Measurements from ENCODE around the gene APBA1.
"Not testable (repeated sequence)": the region's sequence is repeated elsewhere in the genome, so short reads cannot be mapped to it uniquely, and the experiment has no call there.

The APBA1 gene

DNA sequence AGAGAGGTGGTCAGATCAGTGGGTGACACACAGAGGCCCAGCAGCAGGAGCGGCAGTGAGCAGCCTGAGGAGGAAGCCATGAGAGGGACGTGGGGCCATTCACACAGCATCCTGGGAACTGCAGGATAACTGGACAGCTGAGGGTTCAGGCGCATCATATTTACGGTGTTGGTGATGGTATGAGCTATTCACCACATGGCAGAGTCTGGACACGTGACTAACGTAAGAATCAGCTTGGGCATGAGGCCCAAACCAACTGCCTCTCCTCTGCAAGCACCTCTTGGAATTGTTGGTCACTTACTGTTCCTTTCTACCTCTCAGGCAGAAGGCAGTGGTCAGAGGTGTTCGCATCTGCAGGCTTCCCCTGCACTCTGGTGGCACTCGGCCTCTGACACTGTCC lies 206.0 kb downstream of the APBA1 start:
- no peak for DNase-seq

DNA sequence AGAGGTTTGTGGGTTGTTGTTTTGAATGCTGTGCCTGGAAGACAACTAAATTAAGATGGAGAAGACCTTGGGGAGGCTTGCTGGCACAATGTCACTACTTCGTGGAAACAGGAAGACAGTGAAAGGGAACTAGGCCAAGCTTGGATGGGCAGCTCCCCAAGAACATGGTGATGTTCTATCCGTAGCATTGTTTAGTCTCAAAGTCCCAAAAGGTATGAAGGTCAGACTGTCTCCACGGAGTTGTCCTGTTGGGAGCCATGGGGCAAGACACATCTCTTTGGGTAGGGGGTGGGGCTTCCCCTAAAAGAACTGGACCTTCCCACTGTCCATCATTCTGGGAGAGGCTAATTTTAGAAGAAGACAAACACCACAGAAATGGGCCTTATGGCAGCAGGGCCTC lies 206.7 kb downstream of the APBA1 start:
- DNase-seq = no peak

DNA sequence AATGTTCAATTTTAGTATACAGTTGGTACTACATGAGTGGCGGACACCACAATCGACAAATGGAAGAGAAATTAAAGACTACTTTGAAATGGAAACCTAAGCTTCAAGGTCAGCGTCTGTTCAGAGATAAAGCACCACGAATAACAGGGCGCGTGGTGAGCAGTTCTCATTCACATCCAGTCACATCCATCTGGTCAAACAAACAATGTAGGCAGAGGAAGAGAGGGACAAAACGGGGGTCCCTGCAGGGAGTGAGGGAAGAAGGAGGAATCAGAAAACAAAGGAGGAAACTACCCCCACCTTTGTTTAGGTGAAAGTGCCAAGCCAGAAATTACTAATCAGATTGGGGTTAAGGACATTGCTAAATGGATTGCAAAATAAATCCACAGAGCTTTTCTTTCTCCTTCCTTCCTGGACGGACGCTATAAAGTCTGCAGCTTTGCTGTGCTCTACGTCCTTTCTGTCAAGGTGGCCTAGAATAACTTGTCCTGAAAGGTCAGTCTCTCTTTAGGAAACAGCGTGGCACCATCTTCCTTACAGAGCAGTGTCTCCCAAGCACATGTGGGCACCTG lies 208.6 kb downstream of the APBA1 start:
- DNase-seq = no peak

DNA sequence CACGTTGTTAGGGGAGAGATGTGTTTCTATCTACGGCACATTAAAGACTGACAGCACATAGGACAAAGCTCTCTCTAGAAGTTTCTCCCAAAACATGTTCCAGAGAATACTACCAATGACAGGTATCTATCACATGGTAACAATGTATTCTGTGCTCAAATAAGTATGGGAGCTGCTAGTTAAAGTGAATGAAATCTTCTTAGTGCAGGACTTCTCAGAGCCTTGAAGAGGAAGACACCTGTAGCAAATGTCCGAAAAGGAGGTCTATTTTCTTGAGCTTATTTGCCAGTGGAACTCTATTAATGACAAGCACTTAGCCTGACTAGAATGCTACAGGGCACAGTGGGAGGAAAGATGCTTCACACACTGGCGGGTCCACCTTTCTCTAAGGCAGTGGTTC lies 209.8 kb downstream of the APBA1 start:
- DNase-seq = no peak

DNA sequence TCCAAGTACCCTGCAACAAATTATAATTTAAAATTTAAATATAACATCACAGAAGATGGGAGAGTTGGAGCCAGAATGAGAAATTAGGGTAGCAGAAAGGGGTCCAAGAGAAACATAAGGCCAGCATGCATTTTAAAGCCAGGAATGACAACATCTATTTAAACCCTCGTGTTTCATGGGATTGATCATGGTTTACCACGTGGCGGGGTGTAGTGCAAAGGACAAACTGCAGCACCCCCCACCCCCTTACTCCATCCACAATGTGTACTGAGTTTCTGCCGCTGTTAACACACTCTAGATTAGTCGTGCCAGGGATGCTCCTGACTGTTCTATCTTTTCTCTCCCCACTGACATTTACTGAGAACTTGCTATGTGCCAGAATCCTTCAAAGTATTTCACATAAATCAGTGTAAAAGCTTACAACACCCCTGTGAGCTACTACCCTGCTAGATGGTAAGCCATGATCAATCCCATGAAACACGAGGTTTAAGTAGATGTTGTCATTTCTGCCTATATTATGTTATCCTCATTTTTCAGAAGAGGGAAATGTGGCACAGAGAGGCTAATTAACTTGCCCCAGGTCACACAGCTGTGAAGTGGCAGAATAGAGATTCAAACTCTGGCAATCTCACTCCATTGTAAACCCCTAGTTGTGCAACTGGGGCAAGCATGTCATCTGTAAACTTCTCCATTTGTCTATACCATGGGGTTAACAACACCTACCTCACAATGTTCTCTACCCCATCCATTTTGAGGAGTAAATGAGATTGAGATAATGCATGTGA lies 210.9 kb downstream of the APBA1 start:
- no peak for DNase-seq

DNA sequence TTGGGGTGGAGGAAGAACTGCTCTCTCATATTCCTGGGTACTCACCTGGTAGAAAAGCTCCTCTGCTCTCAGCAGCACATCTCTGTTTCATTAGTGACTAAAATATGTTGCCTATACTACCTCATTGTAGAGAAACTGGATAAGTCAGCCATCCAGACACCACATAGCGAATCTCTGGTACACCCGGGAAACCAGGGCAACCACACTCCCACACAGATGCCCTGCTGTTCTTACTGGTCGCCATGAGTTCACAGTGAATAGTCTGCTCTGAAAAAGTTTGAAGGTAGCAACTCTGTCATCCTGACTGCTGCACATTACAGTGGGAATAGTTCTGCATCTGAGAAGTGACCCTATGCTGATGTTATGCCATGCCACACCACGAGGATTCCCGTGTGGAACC lies 212.2 kb downstream of the APBA1 start:
- DNase-seq = no peak

DNA sequence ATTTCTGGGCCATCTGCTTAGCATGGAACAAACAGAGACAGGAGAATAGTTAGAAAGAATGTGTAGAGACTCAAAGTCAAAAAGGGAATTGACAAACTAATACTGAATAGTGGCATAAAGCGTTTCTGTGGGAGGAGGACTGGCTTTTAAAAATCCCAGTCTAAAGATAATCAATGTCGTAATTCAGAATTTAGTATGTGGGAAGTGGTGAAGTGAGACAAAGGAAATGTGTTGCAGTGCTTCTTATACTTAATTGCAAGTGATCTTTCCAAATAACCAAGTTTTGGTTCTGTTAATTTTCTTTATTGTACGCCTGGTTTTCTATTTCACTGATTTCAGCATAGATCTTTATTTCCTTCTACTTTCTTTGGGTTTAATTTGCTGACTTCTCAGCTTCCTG lies 214.0 kb downstream of the APBA1 start:
- no peak for DNase-seq

DNA sequence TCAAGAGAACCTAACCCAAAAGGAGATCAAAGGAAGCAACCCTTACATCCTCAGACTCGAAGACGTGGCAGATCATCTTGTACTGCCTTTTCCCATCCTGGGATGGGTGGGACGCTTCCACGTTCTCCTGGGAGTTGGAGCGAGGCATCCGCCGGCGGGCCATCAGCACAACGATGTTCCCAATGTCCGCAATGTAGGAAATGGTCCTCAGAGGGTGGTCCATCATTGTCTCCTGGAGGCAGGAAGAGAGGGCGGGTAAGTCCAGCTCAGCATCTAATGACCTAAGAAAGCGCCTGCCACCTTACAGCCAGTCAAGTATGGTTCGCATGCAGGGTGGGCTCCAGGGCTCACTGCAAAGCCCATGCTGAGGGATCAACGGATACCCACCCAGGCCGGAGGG lies 216.0 kb downstream of the APBA1 start:
- DNase-seq = no peak

DNA sequence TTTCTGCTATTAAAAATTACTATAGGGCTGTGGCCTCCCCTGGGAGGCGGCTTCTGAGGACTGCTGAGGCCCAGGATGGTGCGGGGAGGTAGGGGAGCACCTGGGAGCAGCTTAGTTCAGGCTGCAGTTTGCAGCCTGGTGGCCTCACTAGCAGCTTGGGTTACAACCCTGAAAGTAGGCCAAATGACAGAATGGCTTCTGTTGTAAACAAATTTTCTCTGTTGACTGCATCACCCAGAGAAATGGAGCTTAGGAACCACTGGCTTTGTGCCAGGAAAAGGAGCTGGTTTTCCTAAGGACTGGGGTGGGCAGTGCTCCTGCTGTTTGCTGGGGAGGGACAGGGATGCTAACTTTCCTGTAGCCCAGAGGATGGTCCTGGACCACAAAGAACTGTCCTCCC lies 216.9 kb downstream of the APBA1 start:
- DNase-seq = no peak

DNA sequence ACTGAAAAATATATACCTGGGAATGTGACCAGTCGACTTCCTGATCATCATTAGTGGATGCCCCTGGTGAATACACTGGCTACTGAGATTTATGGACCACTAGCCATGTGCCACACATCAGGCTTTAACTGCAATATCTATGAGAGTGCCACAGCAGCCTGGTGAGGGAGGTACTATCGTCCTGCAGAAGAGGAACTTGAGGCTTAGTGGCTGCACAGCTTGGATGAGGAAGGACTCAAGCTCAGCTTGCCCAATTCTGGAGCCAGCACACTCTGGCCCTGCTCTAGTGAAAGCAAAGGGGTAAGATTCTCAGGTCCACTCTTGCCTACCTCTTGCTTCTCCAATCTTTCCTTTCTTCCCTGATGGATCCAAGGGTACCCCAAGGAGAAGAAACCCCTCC lies 217.8 kb downstream of the APBA1 start:
- DNase-seq = no peak

DNA sequence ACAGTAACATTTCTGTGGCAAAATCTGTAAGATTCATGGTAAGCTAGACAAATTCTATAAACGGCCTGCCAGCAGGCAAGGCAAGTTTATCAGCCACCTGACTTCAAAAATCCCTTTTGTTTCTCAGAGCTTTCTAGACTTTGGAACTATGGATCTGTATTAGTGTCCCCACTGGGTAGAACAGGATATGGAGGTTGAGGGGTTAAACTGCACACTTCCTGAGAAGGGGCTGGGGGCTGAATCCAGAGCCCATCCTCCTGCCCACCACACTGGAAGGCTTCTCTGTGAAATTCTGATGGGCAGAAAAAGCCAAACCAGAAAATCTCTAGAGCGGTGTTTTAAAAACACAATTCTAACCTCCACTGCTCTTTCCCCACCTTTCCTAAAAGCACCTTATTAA lies 218.4 kb downstream of the APBA1 start:
- no peak for DNase-seq

DNA sequence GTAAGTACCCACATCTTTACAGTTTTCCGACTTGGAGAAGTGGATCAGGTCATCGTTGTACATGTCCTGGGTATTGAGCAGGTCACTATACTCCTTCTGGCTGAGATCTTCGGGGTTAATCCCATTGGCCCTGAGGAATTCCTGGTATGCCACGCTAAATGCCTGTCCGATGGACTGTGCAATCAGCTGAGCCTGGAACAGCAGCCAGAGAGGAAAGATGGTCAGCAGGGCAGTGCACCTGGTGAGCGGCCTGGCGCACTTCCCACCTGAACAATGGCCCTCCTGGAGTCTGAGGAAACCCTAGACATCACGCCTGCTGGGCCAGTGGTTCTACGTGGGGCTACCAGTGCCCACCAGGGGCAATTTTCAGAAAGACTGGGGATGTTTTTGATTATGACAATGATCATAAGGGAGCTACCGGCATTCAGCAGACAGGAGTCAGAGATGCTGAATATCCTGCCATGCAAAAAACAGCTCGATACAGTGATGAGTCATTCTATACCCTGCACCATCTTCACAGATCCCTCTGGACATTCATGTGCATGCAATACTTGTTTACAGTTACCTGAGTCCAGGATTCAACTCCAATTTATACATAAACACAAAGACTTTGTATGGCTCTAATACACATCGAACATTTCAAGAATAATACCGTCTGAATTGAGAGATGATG lies 219.9 kb downstream of the APBA1 start:
- DNase-seq = no peak

DNA sequence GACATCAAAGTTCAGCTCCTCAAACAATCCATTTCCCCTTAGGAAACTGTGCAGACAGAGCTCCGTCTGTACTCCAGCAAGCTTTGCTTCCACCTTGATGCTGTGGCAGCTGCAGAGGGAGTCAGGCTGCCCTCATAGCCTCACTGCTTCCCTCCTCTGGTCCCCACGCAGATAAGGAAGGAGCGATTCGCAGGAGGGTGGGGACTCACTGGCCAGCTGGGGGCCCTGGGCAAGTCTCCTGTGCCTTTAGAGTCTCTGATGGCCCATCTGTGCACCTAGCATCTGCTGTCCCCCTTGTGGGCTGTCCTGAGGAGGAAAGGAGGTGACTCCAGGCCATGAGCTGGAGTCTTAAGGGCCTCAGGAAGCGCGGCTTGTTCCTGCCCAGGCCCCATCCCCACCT lies 225.7 kb downstream of the APBA1 start:
- no peak for DNase-seq

DNA sequence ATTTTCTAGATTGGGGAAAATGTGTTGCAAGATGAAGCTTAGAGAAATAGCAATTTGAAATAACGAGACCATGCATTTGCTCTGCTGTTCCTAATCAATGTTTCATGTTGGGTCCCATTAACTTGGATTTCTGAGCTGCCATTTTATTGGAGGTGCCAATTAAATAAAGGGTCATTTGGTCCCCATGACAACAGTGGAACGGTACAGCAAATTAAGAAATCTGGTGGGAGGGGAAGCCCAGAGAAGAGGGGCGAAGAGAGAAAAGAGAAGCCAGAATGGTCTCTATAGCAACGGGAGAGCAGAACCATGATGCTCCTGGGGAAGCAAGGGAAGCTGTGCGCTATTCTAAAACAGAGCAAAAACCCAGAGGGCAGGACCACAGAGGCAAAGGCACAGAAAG lies 226.9 kb downstream of the APBA1 start:
- DNase-seq = no peak

DNA sequence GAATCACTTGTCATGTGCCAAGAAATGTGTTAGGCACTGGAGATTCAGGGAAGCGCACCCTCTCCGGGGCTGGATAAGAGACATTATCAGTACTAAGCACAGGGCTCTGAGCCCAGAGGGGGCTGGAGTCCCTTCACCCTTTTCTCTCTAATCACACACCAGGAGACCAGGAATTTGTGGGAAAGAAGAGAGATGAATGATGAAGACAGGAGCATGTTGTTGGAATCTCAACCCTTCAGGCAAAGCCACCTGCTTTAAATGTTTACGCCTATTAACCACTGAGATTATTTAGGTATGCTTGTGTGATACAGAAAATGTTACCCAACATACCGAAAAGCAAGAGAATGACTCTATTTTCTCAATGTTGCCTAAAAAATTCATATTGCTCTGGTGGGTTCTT lies 227.4 kb downstream of the APBA1 start:
- DNase-seq = no peak

DNA sequence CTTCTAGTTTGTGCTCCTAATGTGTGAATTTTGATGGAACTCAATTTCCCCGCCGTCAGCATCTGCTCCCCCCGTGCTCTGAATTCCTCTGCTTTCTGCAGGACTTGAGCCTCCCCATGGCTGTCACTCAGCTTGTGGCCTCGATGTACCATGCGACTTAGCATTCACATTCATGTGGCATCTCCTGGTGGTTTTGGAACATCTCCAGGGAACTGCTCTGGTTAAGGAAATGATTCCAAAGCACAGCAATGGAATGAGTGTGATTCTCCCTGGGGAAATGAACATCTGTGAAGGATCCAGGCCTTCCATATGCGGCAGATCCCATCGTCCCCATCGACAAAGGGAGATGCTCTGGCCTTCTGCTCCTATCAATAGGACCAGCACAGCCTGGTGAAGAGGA lies 228.2 kb downstream of the APBA1 start:
- no peak for DNase-seq

DNA sequence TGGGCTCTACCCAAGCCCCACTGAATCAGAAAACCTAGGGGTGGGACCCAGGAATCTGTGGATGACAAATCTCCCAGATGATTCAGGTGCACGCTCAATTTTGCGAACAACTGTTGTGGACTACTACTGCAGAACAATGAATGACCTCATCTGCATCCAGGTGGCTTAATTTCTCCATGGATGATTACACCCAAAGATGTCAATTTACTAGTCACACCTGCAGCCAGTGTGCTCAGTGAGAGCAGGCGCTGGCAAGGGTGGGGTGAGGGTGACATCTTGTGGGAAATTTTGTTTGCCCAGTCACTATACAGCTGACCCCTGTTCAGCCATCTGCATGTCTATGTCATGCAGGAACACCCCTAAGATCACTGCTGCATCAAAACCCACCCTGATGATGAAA lies 229.0 kb downstream of the APBA1 start:
- DNase-seq = no peak

DNA sequence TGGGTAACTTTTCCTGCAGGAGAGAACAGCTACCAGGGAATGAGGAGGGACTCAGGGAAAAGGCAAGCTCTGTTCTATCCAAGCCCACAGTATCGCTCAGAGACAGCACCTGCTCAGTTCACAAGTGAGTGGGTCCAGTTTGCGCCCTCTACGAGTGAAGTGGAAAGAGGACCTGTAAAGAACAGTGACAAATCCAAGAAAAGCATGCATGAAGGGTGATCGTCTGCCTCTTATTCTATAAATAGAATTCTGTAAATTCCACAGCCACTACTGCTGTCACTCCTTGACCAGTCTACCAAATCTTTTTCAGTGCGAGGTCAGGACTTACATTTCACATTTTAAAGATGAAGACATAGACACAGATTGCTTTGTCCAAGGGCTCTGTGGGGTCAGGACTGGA lies 229.7 kb downstream of the APBA1 start:
- no peak for DNase-seq

DNA sequence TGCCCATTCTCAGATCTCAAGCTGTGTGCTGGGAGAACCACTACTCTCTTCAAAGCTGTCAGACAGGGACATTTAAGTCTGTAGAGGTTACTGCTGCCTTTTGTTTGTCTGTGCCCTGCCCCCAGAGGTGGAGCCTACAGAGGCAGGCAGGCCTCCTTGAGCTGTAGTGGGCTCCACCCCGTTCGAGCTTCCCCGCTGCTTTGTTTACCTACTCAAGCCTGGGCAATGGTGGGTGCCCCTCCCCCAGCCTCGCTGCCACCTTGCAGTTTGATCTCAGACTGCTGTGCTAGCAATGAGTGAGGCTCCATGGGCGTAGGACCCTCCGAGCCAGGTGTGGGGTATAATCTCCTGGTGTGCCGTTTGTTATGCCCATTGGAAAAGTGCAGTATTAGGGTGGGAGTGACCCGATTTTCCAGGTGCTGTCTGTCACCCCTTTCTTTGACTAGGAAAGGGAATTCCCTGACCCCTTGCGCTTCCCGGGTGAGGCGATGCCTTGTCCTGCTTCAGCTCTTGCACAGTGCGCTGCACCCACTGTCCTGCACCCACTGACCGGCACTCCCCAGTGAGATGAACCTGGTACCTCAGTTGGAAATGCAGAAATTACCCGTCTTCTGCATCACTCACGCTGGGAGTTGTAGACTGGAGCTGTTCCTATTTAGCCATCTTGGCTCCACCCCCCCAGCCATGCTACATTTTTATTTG lies 231.8 kb downstream of the APBA1 start:
- not testable (repeated sequence) for DNase-seq

DNA sequence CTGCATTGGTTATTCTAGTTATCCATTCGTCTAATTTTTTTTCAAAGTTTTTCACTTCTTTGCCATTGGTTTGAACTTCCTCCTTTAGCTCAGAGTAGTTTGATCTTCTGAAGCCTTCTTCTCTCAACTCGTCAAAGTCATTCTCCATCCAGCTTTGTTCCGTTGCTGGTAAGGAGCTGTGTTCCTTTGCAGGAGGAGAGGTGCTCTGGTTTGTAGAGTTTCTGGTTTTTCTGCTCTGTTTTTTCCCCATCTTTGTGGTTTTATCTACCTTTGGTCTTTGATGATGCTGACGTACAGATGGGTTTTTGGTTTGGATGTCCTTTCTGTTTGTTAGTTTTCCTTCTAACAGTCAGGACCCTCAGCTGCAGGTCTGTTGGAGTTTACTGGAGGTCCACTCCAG lies 232.5 kb downstream of the APBA1 start:
- not testable (repeated sequence) for DNase-seq

DNA sequence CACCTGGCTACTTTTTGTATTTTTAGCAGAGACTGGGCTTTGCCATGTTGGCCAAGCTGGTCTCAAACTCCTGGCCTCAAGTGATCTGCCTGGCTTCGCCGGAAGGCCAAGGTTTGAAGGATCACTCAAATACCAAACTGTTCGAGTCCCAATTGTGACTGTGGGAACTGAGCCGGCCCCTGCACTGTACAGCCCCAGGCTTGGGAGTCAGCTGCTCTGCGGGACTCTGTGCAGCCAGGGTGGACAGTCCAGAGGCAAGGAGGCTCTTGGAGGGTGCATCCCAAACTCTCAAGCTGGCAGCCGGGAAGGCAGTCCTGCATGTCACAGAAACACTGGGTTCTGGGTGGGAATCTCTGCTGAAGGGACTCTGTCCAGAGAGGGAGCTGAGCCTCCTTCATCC lies 238.2 kb downstream of the APBA1 start:
- no peak for DNase-seq

DNA sequence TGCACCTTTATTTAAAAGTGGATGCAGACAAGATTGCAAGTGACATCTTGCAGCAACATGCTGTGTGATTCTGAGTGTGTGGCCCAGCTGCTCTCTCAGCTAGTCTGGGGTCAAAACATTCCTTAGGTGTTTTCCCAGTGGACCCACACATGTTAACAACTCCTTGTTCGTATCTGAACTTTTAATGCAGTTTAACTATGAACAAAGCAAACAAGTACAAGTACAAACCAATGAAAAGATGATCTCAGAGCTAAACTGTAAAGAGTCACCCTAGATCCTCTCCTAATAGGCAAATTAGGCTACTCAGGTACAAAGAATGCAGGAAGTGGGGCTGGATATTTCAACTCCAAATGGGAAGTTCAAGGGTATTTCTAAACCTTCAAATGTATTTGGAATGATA lies 238.8 kb downstream of the APBA1 start:
- DNase-seq = no peak

DNA sequence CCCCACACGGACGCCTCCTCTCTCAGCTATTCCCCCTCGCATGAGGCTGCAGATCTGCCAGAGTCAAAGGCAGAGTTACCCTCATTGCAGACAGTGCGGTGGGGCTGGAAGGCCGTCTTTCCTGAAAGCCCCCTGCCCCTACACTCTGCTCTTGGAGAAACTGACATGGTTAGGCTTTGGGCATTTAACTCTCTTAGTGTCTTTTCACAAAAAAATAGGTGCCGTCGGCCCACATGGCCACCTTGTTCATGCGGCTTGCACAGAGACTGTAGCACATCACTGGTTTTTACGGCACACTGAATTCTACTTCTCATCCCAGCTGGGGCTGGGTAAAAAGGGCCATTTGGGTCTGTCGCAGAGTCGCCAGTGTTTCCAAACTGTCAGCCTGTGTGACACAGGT lies 239.5 kb downstream of the APBA1 start:
- no peak for DNase-seq

DNA sequence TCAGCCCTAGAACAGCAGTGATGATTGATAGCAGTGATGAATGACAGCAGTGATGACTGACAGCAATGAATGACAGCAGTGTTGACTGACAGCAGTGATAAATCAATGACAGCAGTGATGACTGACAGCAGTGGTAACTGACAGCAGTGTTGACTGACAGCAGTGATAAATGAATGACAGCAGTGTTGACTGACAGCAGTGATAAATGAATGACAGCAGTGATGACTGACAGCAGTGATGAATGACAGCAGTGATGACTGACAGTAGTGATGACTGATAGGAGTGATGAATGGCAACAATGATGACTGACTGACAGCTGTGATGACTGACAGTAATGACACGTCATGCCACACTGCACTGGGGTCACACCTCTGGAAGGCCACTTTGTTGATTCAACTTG lies 240.4 kb downstream of the APBA1 start:
- no peak for DNase-seq

Data from NCI-H446 treated with DMSO at 0.1 percent for 48 hours (cell line).